A549 (cell line): ENCODE data around the gene PGM2. TPM values are rescaled to one million over a fixed set of nuclear protein-coding genes. Genes with fewer than 3 reads are reported as not detected.

ENCODE experiments used
- ATAC-seq, 2 experiments: fragments of 200-7000 bp in 1 of 2; fragments of >200 bp in 1 of 2; cut with Nextera tagmentation in 1 of 2; cut with Tn5 transposase in 1 of 2; 3 replicates each; pipeline versions ENCODE4 v1.8.0 to v1.9.1; 2018 to 2020; ENCODE audit warnings: mild to moderate bottlenecking in 1 of 2, moderate library complexity in 1 of 2
- CTCF ChIA-PET: fragments of 300-600 bp; sonication (Branson Sonifier 250); formaldehyde crosslinking; extraction: SDS; loops from one replicate; lab custom pipeline; 2021; ENCODE audit warnings: antibody characterized with exemption, inconsistent platforms; lab: Yijun Ruan, JAX
- POLR2A ChIA-PET: fragments of 350-600 bp; formaldehyde crosslinking; extraction: SDS; loops from one replicate; lab custom pipeline; 2021; ENCODE audit warnings: antibody characterized with exemption, inconsistent platforms; lab: Yijun Ruan, JAX
- DNase-seq, 2 experiments: peaks; one replicate each; pipeline versions ENCODE4 v3.0.0 to v3.0.0-alpha.2; 2011 to 2016; ENCODE audit warnings: low read depth in 1 of 2, low spot score in 1 of 2
- FAIRE-seq: peaks from 2 replicates; lab custom pipeline; 2011; peaks lifted over from hg19 to GRCh38; lab: Jason Lieb, UNC
- H3K27ac ChIP-seq, 2 experiments: fragments of >200 bp; sonication (Bioruptor Twin); formaldehyde crosslinking; 3 replicates each; pipeline ENCODE4 v1.5.1; 2016 to 2017
- H3K4me1 ChIP-seq: fragments of >200 bp; sonication (Bioruptor Twin); formaldehyde crosslinking; 3 replicates; pipeline ENCODE4 v1.6.1; 2016
- H3K4me2 ChIP-seq: fragments of >200 bp; sonication (Bioruptor Twin); formaldehyde crosslinking; 3 replicates; pipeline ENCODE4 v1.6.1; 2016
- H3K4me3 ChIP-seq: fragments of >200 bp; sonication (Bioruptor Twin); formaldehyde crosslinking; 3 replicates; pipeline ENCODE4 v1.5.1; 2016
- H3K9me3 ChIP-seq: fragments of >200 bp; sonication (Bioruptor Twin); formaldehyde crosslinking; 3 replicates; pipeline ENCODE4 v1.6.1; 2016
- BCL3 ChIP-seq: fragments of >200 bp; sonication (Bioruptor Twin); formaldehyde crosslinking; IDR thresholded peaks from 3 replicates; pipeline ENCODE4 v1.6.1; 2016
- BHLHE40 ChIP-seq: IDR thresholded peaks from 2 replicates; pipeline ENCODE4 v1.6.1; 2012; ENCODE audit warnings: low read depth, low read length, inconsistent platforms
- CBX2 ChIP-seq: fragments of 200-600 bp; sonication (generic); IDR thresholded peaks from 2 replicates; pipeline ENCODE4 v1.6.1; 2016; ENCODE audit warnings: low read depth, mild to moderate bottlenecking, borderline replicate concordance
- CHD2 ChIP-seq: fragments of 150-350 bp; IDR thresholded peaks from 2 replicates; pipeline ENCODE4 v1.6.1; 2014; ENCODE audit warnings: low read length; ENCODE audit not compliant: partially characterized antibody
- EP300 ChIP-seq, 2 experiments: fragments of >200 bp; sonication (Bioruptor Twin); formaldehyde crosslinking; IDR thresholded peaks; 2 replicates in 1 of 2; 3 replicates in 1 of 2; pipeline ENCODE4 v1.6.1; 2016 to 2017
- ESRRA ChIP-seq: fragments of 150-350 bp; IDR thresholded peaks from 2 replicates; pipeline ENCODE4 v1.6.1; 2014; ENCODE audit warnings: mild to moderate bottlenecking, low read length, borderline replicate concordance
- FOSL2 ChIP-seq, 2 experiments: fragments of 450-650 bp in 1 of 2; fragments of >200 bp in 1 of 2; sonication (Bioruptor Twin) in 1 of 2; formaldehyde crosslinking; IDR thresholded peaks; 2 replicates each; pipeline versions ENCODE4 v1.5.0 to v1.6.1; 2016 to 2020; ENCODE audit warnings: mild to moderate bottlenecking in 1 of 2, moderate library complexity in 1 of 2
- FOXS1 ChIP-seq: fragments of 250-450 bp; sonication (Bioruptor Pico); IDR thresholded peaks from 2 replicates; pipeline ENCODE4 v1.5.0; 2020; ENCODE audit warnings: mild to moderate bottlenecking, moderate library complexity
- HDAC2 ChIP-seq: fragments of 200-600 bp; sonication (generic); IDR thresholded peaks from 2 replicates; pipeline ENCODE4 v1.6.1; 2016
- HOXB13 ChIP-seq: fragments of 250-450 bp; sonication (Bioruptor Pico); IDR thresholded peaks from 2 replicates; pipeline ENCODE4 v1.5.0; 2020; ENCODE audit warnings: low read depth, mild to moderate bottlenecking, moderate library complexity
- JUNB ChIP-seq: fragments of >200 bp; sonication (Bioruptor Twin); formaldehyde crosslinking; IDR thresholded peaks from 2 replicates; pipeline ENCODE4 v1.6.1; 2016
- KDM5A ChIP-seq: fragments of 200-600 bp; sonication (generic); IDR thresholded peaks from 2 replicates; pipeline ENCODE4 v1.6.1; 2016; ENCODE audit warnings: antibody characterized with exemption, mild to moderate bottlenecking
- MAFK ChIP-seq: fragments of 450-650 bp; IDR thresholded peaks from 2 replicates; pipeline ENCODE4 v1.6.1; 2014; ENCODE audit not compliant: partially characterized antibody
- MAX ChIP-seq: IDR thresholded peaks from 2 replicates; pipeline ENCODE4 v1.6.1; 2012
- MAZ ChIP-seq: fragments of 150-350 bp; IDR thresholded peaks from 2 replicates; pipeline ENCODE4 v1.6.1; 2014; ENCODE audit warnings: antibody characterized with exemption, low read depth, low read length, borderline replicate concordance
- MYC ChIP-seq: IDR thresholded peaks from 2 replicates; pipeline ENCODE4 v1.6.1; 2012; ENCODE audit warnings: mild to moderate bottlenecking, inconsistent platforms, low read length, improper control_type of control experiment, borderline replicate concordance
- NFE2L2 ChIP-seq: fragments of 150-350 bp; conservative IDR thresholded peaks from 2 replicates; pipeline ENCODE4 v1.6.1; 2014; ENCODE audit warnings: low read length
- NPAS2 ChIP-seq: fragments of 250-450 bp; sonication (Bioruptor Pico); IDR thresholded peaks from 2 replicates; pipeline ENCODE4 v1.8.0; 2022; ENCODE audit warnings: mild to moderate bottlenecking, moderate library complexity, borderline replicate concordance
- NR3C1 ChIP-seq: fragments of >200 bp; sonication (Bioruptor Twin); formaldehyde crosslinking; IDR thresholded peaks from 3 replicates; pipeline ENCODE4 v1.6.1; 2017
- POLR2AphosphoS2 ChIP-seq: conservative IDR thresholded peaks from 2 replicates; pipeline ENCODE4 v1.6.1; 2012; ENCODE audit warnings: low read length, improper control_type of control experiment, inconsistent platforms
- RCOR1 ChIP-seq: fragments of 150-350 bp; IDR thresholded peaks from 2 replicates; pipeline ENCODE4 v1.6.1; 2014; ENCODE audit warnings: antibody characterized with exemption, low read length, low read depth
- RNF2 ChIP-seq: fragments of 200-600 bp; sonication (generic); IDR thresholded peaks from 2 replicates; pipeline ENCODE4 v1.6.1; 2016; ENCODE audit warnings: low read depth, mild to moderate bottlenecking, antibody characterized with exemption, moderate library complexity, borderline replicate concordance
- SREBF2 ChIP-seq: fragments of 450-650 bp; IDR thresholded peaks from 2 replicates; pipeline ENCODE4 v1.6.1; 2014; ENCODE audit warnings: mild to moderate bottlenecking, moderate library complexity
- TFCP2L1 ChIP-seq: fragments of 250-450 bp; sonication (Bioruptor Pico); IDR thresholded peaks from 2 replicates; pipeline ENCODE4 v1.5.0; 2021; ENCODE audit warnings: mild to moderate bottlenecking
- USF2 ChIP-seq: fragments of 450-650 bp; IDR thresholded peaks from 2 replicates; pipeline ENCODE4 v1.6.1; 2014; ENCODE audit warnings: antibody characterized with exemption
- ZFP36 ChIP-seq: fragments of 450-650 bp; IDR thresholded peaks from 2 replicates; pipeline ENCODE4 v1.6.1; 2014; ENCODE audit warnings: borderline replicate concordance; ENCODE audit not compliant: partially characterized antibody
- ZNF302 ChIP-seq: fragments of 250-450 bp; sonication (Bioruptor Pico); IDR thresholded peaks from 2 replicates; pipeline ENCODE4 v1.9.0; 2021; ENCODE audit warnings: inconsistent platforms, mild to moderate bottlenecking, moderate library complexity
- WGBS: methylation state at CpG from one replicate; pipeline ENCODE4 v1.1.6; 2017; ENCODE audit errors: missing lambda C conversion rate; 5-methylcytosine and 5-hydroxymethylcytosine counted together
- polyA plus RNA-seq, 4 experiments: library from polyadenylated mRNA; depleted of rRNA in 3 of 4; stranded (reverse); fragments of >200 nt; fragmentation: RNase III in 1 of 4; extraction: RNeasy Plus Mini Kit Qiagen cat#74134 plus additional on column Dnase treatment in 1 of 4; gene quantifications; 2 replicates in 3 of 4; 3 replicates in 1 of 4; pipeline ENCODE4 v1.2.3, GENCODE V29; 2011 to 2017
- TF ChIP-seq, protein P1 (sequence below): IDR thresholded peaks from 2 replicates; pipeline ENCODE4 v1.6.1; 2012
- TF ChIP-seq, protein P2 (sequence below): IDR thresholded peaks from 2 replicates; pipeline ENCODE4 v1.6.1; 2012; ENCODE audit warnings: low read depth, borderline replicate concordance

The PGM2 gene
- polyA plus RNA-seq, 2 of the 4 experiments (the other 2 are of a cell fraction): 11.4 to 17.0 TPM

DNA sequence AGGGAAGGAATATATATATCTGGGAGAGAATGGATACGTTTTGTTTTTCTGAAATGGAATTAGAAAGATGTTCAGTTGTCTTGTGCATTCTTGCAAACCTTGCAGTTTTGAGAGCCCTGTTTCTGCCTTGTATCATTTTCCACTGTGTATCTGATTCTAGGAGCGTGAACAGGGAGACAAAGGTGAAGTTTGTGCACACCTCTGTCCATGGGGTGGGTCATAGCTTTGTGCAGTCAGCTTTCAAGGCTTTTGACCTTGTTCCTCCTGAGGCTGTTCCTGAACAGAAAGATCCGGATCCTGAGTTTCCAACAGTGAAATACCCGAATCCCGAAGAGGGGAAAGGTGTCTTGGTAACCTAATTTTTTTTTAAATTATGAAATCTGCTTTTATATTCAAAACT is 17.7 kb downstream of the PGM2 start:
- TF ChIP-seq HDAC2 (no peak), POLR2AphosphoS2 (no peak), JUNB (no peak), MYC (no peak), ZFP36 (no peak), KDM5A (no peak), TFCP2L1 (CRISPR knock-in tag) (no peak), MAX (no peak)
- TF ChIP-seq, protein P1, sequence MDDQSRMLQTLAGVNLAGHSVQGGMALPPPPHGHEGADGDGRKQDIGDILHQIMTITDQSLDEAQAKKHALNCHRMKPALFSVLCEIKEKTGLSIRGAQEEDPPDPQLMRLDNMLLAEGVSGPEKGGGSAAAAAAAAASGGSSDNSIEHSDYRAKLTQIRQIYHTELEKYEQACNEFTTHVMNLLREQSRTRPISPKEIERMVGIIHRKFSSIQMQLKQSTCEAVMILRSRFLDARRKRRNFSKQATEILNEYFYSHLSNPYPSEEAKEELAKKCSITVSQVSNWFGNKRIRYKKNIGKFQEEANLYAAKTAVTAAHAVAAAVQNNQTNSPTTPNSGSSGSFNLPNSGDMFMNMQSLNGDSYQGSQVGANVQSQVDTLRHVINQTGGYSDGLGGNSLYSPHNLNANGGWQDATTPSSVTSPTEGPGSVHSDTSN: no peak
- Histone ChIP-seq H3K27ac (no peak overlapping the region), H3K4me3 (no peak overlapping the region), H3K4me2 (no peak overlapping the region), H3K9me3 (no peaks in the 10 kb centered on the region), H3K4me1 (no peaks in the 10 kb centered on the region)
- POLR2A ChIA-PET: no interaction called here
- CTCF ChIA-PET: interaction anchor here (0.7 kb wide), 1 partner anchor 108 kb away, joined by 3 read pairs; no protein-coding TSS in a partner anchor
- ATAC-seq (no peak), FAIRE-seq (no peak), DNase-seq (no peak)
- 85% methylated on average over 5 of the region's 5 CpGs for WGBS

- no peaks in the 10 kb centered on the region for H3K4me1 ChIP-seq
- TF ChIP-seq NPAS2 (CRISPR knock-in tag): no peak
- TF ChIP-seq BCL3: no peak
- TF ChIP-seq KDM5A: no peak
- TF ChIP-seq NFE2L2: no peak
- no peak for TF ChIP-seq FOXS1 (CRISPR knock-in tag)
- no peak for TF ChIP-seq ESRRA
- no peak for TF ChIP-seq NR3C1
- no peak for TF ChIP-seq CHD2
- no peak for TF ChIP-seq USF2
- TF ChIP-seq ZFP36: no peak
- TF ChIP-seq RCOR1: no peak
- no peak for TF ChIP-seq SREBF2
- TF ChIP-seq HOXB13: no peak
- no peak for TF ChIP-seq JUNB
- TF ChIP-seq BHLHE40: no peak
- ATAC-seq: no peak
- DNase-seq: no peak
- no peak for FAIRE-seq
- POLR2A ChIA-PET: no interaction called here
- no peak overlapping the region for H3K4me2 ChIP-seq
- 78% methylated on average over 4 of the region's 4 CpGs for WGBS
- no peak overlapping the region for H3K4me3 ChIP-seq
- CTCF ChIA-PET: interaction anchor here (0.6 kb wide), 1 partner anchor 242 kb away, joined by 3 read pairs; no protein-coding TSS in a partner anchor
- H3K27ac ChIP-seq: no peak overlapping the region
- H3K9me3 ChIP-seq: no peaks in the 10 kb centered on the region
Observed at GRCh38 chr4:37845201-37845600, 18.7 kb downstream of the PGM2 start.

DNA sequence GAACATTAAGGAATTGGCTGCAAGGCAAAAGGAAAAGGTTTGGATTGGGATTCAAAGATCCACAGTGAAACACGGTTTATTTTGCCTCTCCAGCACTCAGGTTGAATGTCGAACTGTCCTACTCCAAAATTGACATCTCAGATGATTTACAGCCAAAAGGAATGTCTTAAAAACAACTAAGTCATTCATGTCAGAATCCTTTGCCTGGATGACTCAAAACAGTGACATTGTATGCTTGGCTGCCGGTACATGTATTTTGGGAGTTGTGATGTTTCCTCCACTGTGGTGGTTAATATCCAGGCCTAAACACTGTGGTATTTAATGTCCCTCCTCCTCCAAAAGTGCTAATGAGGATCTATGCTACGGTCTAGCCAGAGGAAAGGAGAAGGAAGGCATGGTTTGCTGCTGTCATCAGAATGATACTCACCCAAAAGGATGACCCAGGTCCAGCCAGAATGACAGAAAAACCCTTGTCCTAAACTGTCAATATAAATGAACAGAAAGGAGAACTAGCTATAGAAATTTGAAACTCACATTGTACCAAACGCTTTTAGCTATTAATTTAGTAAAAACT is 20.9 kb downstream of the PGM2 start:
- ChIA-PET POLR2A (no interaction called here), CTCF (interaction anchor here (0.7 kb wide), 1 partner anchor 130 kb away, joined by 3 read pairs; no protein-coding TSS in a partner anchor)
- DNase-seq (no peak), ATAC-seq (no peak), FAIRE-seq (no peak)
- Histone ChIP-seq H3K9me3 (no peaks in the 10 kb centered on the region), H3K4me1 (no peaks in the 10 kb centered on the region), H3K4me2 (no peak overlapping the region), H3K27ac (no peak overlapping the region), H3K4me3 (no peak overlapping the region)
- WGBS: 64% methylated on average over 5 of the region's 5 CpGs
- TF ChIP-seq CBX2: no peak
- TF ChIP-seq EP300 (IDR thresholded peaks at IDR 0.05): no peak
- TF ChIP-seq MAFK: no peak
- no peak for TF ChIP-seq FOSL2 (IDR thresholded peaks at IDR 0.05)
- TF ChIP-seq FOSL2 (CRISPR knock-in tag; IDR thresholded peaks at IDR 0.05): no peak
- TF ChIP-seq HOXB13: no peak
- no peak for TF ChIP-seq MAZ
- no peak for TF ChIP-seq MAX
- TF ChIP-seq, protein P2, sequence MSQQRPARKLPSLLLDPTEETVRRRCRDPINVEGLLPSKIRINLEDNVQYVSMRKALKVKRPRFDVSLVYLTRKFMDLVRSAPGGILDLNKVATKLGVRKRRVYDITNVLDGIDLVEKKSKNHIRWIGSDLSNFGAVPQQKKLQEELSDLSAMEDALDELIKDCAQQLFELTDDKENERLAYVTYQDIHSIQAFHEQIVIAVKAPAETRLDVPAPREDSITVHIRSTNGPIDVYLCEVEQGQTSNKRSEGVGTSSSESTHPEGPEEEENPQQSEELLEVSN: no peak
- TF ChIP-seq BCL3: no peak
- no peak for TF ChIP-seq FOXS1 (CRISPR knock-in tag)
- TF ChIP-seq RNF2: no peak
- TF ChIP-seq ZNF302 (CRISPR knock-in tag): no peak
- no peak for TF ChIP-seq POLR2AphosphoS2
- no peak for TF ChIP-seq MYC
